Measurements from ENCODE around the gene GGTA1. TPM values are rescaled to one million over a fixed set of nuclear protein-coding genes. Genes with fewer than 3 reads are reported as not detected.

The GGTA1 gene
- total and polyA plus RNA-seq, 2 donors from 2014 or later: 6.8 to 11.0 TPM

DNA sequence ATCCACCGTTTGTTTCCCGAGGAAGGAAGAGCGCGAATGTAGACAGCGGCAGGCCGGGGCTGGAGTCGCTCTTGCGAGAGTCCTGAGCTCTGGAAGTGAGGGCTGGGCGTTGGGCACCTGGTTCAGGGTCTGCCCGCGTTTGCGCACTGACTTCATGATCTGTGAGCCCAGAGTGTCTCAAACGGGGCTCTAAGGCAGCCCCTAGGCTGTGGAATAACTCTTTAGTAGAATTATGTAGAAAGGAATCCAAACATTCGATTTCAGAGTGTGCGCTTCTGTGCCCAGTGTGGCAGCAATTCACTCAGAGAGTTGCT lies 478 bp upstream of the GGTA1 start:
- Histone ChIP-seq H3K9ac (ENCODE audit: low read length in 3 of 3) (no peak overlapping the region), H3K4me3 (ENCODE audit: low read length in 3 of 3) (peak overlapping the region in 2 of 3 donors; percentile 42 to 59), H3K27me3 (ENCODE audit: control insufficient read depth, insufficient read depth, low read length) (no peaks in the 10 kb centered on the region), H3K36me3 (ENCODE audit: control insufficient read depth in 2 of 3, insufficient read depth in 3 of 3, low read length in 3 of 3) (no peaks in the 10 kb centered on the region), H3K27ac (ENCODE audit: low read depth in 2 of 2, low read length in 2 of 2) (peak overlapping the region in 1 of 2 donors; percentile 37), H3K9me3 (ENCODE audit: control insufficient read depth in 2 of 3, insufficient read depth in 1 of 3, low read length in 3 of 3) (peaks cover 0 to 3% (median 0%) of the 10 kb centered on the region in 3 donors), H3K4me1 (ENCODE audit: control insufficient read depth in 2 of 3, insufficient read depth in 2 of 3, low read depth in 1 of 3, low read length in 3 of 3) (peaks cover 0 to 16% (median 5%) of the 10 kb centered on the region in 3 donors)
- intact Hi-C loops (cut with DNase I): no loop called here
- TF ChIP-seq, protein P1, sequence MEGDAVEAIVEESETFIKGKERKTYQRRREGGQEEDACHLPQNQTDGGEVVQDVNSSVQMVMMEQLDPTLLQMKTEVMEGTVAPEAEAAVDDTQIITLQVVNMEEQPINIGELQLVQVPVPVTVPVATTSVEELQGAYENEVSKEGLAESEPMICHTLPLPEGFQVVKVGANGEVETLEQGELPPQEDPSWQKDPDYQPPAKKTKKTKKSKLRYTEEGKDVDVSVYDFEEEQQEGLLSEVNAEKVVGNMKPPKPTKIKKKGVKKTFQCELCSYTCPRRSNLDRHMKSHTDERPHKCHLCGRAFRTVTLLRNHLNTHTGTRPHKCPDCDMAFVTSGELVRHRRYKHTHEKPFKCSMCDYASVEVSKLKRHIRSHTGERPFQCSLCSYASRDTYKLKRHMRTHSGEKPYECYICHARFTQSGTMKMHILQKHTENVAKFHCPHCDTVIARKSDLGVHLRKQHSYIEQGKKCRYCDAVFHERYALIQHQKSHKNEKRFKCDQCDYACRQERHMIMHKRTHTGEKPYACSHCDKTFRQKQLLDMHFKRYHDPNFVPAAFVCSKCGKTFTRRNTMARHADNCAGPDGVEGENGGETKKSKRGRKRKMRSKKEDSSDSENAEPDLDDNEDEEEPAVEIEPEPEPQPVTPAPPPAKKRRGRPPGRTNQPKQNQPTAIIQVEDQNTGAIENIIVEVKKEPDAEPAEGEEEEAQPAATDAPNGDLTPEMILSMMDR (IDR thresholded peaks at IDR 0.05; ENCODE audit: borderline replicate concordance, extremely low read depth, insufficient read depth): no peak
- DNase-seq (no peak), FAIRE-seq (no peak)

- peak overlapping the region; percentile 40 to 59 (median 58) for H3K4me3 ChIP-seq (ENCODE audit: low read length in 3 of 3)
- H3K4me1 ChIP-seq (ENCODE audit: control insufficient read depth in 2 of 3, insufficient read depth in 2 of 3, low read depth in 1 of 3, low read length in 3 of 3): peaks cover 0 to 16% (median 5%) of the 10 kb centered on the region in 3 donors
- DNase-seq (peak in 3 of 5 donors; percentile 36 to 59 (median 45)), FAIRE-seq (no peak)
- peak overlapping the region in 1 of 3 donors; percentile 23 for H3K9ac ChIP-seq (ENCODE audit: low read length in 3 of 3)
- H3K27ac ChIP-seq (ENCODE audit: low read depth in 2 of 2, low read length in 2 of 2): peak overlapping the region; percentile 11 to 47
- H3K27me3 ChIP-seq (ENCODE audit: control insufficient read depth, insufficient read depth, low read length): no peaks in the 10 kb centered on the region
- intact Hi-C loops (cut with DNase I): no loop called here
- peaks cover 0 to 3% (median 0%) of the 10 kb centered on the region in 3 donors for H3K9me3 ChIP-seq (ENCODE audit: control insufficient read depth in 2 of 3, insufficient read depth in 1 of 3, low read length in 3 of 3)
- TF ChIP-seq, protein P1 (IDR thresholded peaks at IDR 0.05; ENCODE audit: borderline replicate concordance, extremely low read depth, insufficient read depth): no peak
- no peaks in the 10 kb centered on the region for H3K36me3 ChIP-seq (ENCODE audit: control insufficient read depth in 2 of 3, insufficient read depth in 3 of 3, low read length in 3 of 3)
These were observed 542 bp downstream of the GGTA1 start for GRCh38 chr9:121499177-121499426.

GRCh38 chr9:121498487-121499176 lies 1.0 kb downstream of the GGTA1 start:
- Histone ChIP-seq H3K4me3 (ENCODE audit: low read length in 3 of 3) (peak overlapping the region; percentile 40 to 59 (median 58)), H3K9ac (ENCODE audit: low read length in 3 of 3) (peak overlapping the region in 1 of 3 donors; percentile 23), H3K27me3 (ENCODE audit: control insufficient read depth, insufficient read depth, low read length) (no peaks in the 10 kb centered on the region), H3K4me1 (ENCODE audit: control insufficient read depth in 2 of 3, insufficient read depth in 2 of 3, low read depth in 1 of 3, low read length in 3 of 3) (peaks cover 0 to 16% (median 5%) of the 10 kb centered on the region in 3 donors), H3K36me3 (ENCODE audit: control insufficient read depth in 2 of 3, insufficient read depth in 3 of 3, low read length in 3 of 3) (no peaks in the 10 kb centered on the region), H3K27ac (ENCODE audit: low read depth in 2 of 2, low read length in 2 of 2) (peak overlapping the region in 1 of 2 donors; percentile 47), H3K9me3 (ENCODE audit: control insufficient read depth in 2 of 3, insufficient read depth in 1 of 3, low read length in 3 of 3) (peaks cover 0 to 3% (median 0%) of the 10 kb centered on the region in 3 donors)
- TF ChIP-seq, protein P1 (IDR thresholded peaks at IDR 0.05; ENCODE audit: borderline replicate concordance, extremely low read depth, insufficient read depth): no peak
- no peak for FAIRE-seq
- intact Hi-C loops (cut with DNase I): no loop called here
- peak in 3 of 5 donors; percentile 45 to 58 (median 47) for DNase-seq

Measured in kidney (tissue), 14 donors.